NCI-H2227 (cell line): ENCODE results near the gene GALNT16.
"Not testable (repeated sequence)": the region's sequence is repeated elsewhere in the genome, so short reads cannot be mapped to it uniquely, and the experiment has no call there.

Experiments
- DNase-seq: peaks from one replicate; lab custom pipeline; 2025; ENCODE audit not compliant: unreplicated experiment; lab: John Stamatoyannopoulos, UW

GALNT16 gene

DNA sequence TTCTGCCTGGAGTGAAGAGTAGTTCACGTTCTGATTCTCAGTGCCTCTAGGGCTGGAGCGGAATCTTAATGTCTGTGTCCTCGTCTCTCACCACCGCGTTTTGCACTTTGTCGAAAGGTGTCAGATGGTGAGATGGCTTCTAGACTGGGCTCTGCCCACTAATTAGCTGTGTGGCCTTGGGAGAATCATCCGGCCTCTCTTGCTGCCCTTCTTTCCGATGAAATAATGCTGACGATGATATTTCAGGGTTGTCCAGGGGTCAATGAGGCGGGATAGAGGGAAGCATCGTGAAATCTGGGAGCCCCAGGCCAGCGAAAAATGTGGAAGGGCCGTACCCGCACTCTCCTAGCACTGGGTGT lies 811 bp upstream of the GALNT16 start:
- peak; percentile 44 for DNase-seq

DNA sequence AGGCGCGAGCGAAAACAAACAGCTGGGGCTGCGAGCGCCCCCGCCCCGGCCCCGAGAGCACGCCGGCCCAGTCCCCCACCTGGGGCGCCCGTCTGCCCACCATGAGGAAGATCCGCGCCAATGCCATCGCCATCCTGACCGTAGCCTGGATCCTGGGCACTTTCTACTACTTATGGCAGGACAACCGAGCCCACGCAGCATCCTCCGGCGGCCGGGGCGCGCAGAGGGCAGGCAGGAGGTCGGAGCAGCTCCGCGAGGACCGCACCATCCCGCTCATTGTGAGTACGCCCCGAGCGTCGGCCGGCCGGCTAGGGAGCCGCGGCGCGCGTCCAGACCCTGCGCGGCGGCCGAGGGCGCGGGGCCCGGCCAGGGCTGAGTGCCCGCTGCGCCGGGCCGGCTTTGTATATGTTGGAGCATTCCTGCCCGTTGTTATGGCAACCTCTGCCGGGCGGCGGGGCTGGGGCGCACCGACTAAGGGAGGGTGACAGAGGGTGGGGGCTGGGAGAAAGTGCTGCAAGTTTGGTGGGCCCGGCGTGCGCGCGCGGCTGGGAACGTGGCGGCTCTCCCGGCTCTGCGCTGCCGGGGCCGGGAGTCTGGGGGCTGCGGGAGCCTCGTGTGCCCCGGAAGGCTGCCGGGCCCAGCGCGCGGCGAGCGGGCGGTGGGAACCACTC lies 367 bp downstream of the GALNT16 start:
- DNase-seq = peak; percentile 70

DNA sequence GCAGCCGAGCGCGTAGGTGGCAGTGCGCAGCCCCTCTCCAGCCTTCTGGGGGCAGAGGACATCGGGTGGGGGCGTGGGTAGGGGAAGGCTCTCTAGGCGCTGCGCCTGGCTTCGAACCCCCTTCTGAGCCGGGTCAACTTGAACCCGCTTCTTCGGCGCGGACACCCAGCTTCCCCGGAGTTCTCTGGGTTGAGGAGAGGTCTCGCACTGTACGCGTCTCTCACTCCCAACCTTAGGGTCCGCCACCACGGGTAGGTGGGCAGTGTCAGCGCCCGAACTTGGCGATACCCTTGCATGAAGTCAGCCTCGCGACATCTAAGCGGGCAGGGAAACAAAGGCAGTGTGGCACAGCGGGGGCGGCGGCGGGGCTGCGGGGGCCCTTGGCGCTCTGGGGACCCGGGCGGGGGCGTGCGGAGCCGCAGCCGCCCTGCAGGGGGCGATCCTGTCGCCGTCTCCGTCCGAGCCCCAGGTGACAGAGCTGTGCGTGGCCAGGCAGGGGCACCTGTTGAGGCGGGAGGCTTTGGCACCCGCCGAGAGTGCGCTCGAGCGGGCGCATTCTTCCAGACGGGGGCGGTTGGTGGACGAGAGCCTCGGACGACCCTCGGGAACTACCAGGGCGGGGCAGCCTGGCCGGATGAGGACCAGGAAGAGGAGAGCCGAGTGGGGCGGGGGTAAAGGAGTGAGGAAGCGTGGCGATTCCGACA lies 1.1 kb downstream of the GALNT16 start:
- peak; percentile 44 for DNase-seq

DNA sequence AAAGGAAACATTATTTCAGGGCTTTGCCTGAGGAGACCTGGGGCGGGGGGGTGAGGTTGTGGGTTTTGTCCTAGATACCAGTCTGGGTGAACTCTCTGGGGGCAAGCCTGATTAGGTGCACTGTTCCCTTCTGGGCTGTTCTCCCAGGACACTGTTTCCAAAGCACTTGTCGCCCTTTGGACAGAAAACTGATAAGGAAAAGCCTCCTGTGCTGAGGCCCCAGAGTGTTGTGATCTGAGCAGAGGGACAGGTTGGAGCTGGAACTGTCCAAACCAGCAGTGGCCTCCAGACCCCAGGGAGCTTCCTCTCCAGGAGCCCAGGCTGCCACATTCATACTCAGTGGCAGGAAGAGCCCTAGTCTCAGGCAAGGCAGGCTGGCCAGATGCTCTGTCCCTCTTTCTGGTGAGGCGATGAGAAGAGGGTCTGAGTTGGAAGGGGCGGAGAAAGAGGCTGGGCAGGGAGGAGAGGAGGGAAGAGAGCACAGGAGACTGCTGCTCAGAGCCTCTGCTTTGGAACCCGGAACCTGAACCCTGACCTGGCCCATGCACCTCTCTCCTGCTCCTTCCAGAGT lies 1.9 kb downstream of the GALNT16 start:
- DNase-seq = no peak

DNA sequence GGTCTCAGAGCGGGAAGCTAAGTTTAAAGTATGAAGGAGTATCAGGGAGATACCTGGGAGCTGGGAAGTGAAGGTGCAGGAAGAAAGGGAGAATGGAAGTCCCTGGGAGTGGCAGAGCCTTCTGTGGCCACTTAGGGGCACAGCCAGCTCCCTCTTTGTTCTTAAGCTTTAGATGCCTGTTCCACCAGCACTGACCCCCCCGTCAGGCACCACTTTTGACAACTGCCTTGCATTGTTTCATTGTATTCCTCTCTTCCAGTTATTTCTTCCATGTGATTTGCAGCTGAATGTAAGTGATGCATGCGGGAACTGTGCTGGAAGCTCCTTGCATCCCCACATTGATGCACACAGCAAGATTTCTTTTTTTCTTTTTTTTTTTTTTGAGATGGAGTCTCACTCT lies 2.6 kb downstream of the GALNT16 start:
- DNase-seq = no peak

- DNase-seq = no peak
Observed at GRCh38 chr14:69263364-69263763, 3.4 kb downstream of the GALNT16 start.

DNA sequence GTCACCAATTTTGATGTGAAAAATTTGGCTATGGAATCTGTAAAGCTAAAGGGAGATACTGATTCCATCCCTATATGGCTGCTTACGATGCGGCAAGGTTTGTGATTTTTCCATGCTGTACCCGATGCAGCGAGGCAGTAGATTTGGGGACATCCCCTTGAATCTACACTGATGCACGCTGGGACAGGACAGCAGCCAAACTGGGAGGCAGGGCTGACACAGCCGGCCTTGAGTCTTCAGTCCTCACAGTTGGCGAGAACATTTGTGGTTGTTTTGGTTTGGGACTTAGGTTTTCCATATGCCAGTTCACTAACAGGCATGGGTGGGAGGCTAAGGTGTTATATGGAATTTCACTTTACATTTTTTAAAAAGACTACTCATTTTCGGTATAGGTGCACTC lies 3.8 kb downstream of the GALNT16 start:
- no peak for DNase-seq

DNA sequence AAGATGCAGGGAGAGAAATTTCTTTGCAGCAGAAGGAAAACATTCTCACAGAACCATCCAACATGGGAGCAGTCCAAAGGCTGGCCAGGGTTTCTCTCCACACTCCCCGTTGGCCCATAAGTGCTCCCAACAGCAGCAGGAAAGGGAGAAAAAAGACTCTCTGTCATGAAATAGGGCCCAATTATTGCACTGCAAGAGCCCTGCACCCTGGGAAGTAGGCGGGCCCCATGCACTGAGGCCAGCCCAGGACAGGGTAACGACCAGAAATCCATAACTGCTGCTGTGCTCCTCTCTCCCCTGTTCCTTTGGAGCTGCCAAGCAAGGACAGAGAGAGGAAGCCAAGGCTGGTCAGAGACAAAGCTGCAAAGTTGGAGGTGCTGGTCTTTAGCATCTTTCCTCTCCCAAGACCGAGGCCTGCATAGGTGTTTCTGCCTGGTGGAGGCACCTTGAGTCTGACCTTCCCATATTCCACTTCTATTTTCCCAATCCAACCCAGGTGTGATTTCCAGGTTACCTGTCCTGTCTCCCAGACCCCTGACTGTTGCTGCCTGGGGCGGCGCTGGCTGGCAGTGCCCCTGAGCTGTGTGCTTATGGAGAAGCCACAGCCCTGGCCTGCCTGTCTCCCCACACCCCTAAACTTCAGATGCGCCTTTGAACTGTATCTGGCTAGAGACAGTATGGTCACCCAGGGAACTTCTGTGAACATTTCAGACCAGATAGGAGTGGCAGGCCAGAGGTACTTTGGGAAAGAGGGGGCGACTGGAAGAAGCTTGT lies 6.8 kb downstream of the GALNT16 start:
- no peak for DNase-seq

DNA sequence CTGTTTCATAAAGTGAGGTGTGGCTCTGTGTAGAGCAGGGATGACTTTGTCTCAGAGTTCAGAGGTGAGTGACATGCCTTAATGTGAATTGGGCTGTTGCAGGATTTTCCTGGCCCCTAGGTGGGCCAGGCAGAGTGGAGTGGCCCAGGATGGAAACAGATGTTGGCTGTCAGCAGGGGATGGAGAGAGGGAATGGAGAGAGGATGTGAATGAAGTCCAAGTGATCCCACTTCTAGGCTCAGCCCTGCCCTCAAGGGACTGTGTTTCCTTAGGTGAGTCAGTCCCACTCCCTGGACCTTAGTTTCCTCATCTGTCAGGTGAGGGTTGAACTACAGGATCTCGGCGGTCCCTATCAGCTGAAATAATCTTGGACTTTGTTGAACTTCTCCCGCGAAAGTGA lies 7.5 kb downstream of the GALNT16 start:
- DNase-seq = no peak

GRCh38 chr14:69268223-69268622 lies 8.3 kb downstream of the GALNT16 start:
- DNase-seq = no peak

DNA sequence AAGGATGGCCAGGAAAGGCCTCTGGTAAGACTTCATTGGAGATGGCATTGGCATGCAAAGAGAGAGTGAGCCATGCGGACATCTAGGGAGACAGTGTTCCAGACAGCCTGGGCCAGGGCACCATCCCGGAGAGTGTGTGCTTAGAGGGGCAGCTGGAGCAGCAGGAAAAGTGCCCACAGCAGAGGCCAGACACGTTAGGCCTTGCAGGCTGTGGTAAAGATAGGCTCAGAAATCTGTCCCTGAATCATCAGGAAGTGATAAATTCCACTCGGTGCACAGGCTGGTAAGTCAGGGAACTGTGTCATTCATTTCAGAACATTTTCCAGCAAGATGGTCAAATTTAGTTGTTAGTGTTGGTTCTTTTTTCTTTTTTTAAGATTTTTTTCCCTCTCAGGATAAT lies 8.8 kb downstream of the GALNT16 start:
- no peak for DNase-seq

GRCh38 chr14:69269381-69269780 lies 9.4 kb downstream of the GALNT16 start:
- DNase-seq = no peak

DNA sequence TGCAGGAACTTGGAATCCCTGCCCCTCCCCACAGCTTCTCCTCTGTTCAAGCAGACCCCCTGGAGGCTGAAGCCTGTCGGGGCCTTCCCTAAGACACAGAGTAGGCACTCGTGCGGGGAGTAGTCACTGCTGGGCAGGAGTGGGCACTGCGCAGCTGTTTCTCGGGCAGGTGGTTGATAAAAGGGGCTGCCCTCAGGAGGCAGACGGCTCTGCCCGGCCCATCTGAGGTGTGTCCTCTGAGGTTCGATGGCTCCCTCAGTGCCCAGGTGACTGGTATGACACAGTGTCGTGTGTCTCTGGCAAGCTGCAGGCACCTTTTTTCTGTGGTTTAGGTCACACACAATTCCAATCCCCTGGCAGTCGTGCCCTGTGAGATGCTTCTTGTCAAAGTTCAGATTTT lies 10.1 kb downstream of the GALNT16 start:
- no peak for DNase-seq

- no peak for DNase-seq
Observed at GRCh38 chr14:69270795-69271708, 11.1 kb downstream of the GALNT16 start.

GRCh38 chr14:69274321-69274720 lies 14.4 kb downstream of the GALNT16 start:
- no peak for DNase-seq

DNA sequence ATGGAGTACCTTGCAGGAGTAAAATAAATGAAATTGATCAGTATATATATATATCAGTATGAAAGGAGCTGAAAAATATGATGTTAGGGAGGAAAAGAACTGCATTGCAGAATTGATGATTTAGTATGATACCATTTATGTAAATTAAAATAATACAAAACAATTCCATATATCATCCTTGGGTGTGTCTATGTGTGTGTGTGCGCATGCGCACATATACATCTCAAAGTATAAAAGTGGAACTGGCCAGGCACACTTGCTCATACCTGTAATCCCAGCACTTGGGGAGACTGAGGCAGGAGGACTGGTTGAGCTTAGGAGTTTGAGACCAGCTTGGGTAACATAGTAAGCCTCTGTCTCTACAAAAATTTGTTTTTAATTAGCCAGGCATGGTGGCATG lies 15.4 kb downstream of the GALNT16 start:
- no peak for DNase-seq

GRCh38 chr14:69277356-69277755 lies 17.4 kb downstream of the GALNT16 start:
- DNase-seq = not testable (repeated sequence)

GRCh38 chr14:69280746-69281291 lies 20.9 kb downstream of the GALNT16 start:
- no peak for DNase-seq

DNA sequence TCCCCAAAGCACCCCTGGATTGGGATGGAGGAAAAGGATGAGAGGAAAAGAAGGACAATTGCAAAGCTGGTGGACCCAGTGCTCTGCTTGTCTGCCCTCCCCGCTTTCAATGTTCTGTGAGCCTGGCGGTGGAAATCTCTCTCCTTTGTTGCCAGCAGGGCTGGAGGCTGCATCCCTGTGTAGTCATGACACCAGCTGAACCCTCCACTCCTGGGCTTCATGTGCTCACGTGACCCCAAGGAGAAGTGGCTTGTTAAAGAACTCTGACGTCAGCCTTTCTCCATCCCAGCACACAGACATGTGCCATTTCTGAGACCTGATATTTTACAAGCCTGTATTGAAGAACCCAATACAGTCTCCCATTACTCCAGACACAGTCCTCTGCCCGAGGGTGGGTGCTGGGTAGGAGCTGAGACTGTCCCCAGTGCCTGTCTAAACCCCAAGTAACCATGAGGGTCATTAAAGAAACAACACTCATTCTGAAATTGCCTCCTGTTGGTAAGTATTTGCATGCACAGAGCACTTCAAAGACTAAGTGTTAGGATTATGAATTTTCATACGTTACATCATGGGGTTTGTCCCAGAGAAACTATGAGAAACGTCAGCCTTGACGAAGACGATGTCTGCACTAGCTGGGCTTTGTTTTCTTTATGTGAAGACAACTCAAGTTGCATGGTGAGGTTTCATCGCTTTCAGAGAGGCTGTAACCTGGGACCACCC lies 21.7 kb downstream of the GALNT16 start:
- DNase-seq = peak; percentile 85

DNA sequence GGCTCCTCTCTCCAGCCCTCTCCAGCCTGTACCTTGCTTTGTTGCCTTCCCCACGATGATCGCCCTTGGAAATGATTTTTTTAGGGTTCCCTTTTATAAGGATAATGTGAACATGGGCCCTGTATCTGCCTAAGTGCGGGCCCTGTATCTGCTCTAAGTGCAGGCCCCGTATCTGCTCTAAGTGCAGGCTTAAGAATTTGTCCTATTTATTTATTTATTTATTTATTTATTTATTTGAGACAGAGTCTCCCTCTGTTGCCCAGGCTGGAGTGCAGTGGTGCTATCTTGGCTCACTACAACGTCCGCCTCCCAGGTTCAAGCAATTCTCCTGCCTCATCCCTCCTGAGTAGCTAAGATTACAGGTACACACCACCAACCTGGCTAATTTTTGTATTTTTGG lies 22.5 kb downstream of the GALNT16 start:
- DNase-seq = no peak
